Activated CD8-positive, alpha-beta memory T cell treated with anti-CD3 and anti-CD28 coated beads, Interleukin-2, amount 50 U/mL, for 24 hours (primary cell): ENCODE measurements around the gene LRRC18.

Experiments used
- DNase-seq: peaks from one replicate; pipeline ENCODE4 v3.0.0-alpha.2; 2020; ENCODE audit errors: extremely low read depth

Gene LRRC18

GRCh38 chr10:48939790-48940325, at the start of gene LRRC18:
TSS of gene LRRC18 (minus strand) at chr10:48939840. CDS start at chr10:48914155, 25,685 bp downstream.
- DNase-seq = no peak

DNA sequence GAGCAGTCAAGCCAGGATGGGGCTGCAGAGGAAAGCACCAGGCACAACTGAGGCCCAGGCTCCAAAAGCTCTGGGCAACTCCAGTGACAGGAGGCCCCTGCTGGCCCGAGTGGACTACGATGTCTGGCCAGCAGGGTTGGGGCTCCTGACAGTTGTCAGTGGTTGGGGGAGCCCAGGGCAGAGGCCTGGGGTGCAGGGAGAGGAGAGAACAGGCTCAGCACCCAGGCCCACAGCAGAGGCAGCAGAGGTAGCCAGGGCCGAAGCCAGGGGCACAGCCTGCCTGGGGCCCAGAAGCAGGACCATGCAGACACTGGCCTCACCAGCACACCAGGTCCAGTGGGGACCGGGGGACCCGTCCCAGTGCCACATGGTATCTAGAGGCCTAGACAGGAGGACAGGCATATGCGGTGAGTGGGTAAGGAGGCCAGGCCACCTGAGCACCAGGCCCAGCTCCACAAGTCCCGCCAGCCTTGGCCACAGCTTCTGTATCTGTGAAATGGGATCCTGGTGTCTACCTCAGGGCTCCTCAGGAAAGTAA, 46.0 kb upstream of the LRRC18 start:
- DNase-seq = no peak

GRCh38 chr10:48983648-48984351, 44.2 kb upstream of the LRRC18 start:
- DNase-seq = no peak

DNA sequence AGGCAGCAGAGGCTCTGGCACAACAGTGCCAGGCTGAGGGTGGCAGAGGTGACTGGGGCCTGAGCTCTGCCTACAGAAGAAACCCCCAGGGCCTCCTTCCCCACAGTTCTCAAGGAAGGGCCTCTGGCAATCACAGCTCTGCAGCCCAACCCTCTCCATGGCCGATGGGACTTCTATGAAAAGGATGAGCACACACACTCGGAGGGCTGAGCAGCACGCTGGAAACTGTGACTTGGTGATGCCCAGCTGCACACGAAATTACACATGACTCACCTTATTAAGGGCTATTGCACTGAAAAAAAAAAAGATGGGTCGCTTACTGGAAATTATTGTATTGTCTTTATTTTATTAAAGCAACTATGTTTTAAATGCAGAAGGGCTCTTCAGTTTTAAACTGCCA, 42.9 kb upstream of the LRRC18 start:
- no peak for DNase-seq

DNA sequence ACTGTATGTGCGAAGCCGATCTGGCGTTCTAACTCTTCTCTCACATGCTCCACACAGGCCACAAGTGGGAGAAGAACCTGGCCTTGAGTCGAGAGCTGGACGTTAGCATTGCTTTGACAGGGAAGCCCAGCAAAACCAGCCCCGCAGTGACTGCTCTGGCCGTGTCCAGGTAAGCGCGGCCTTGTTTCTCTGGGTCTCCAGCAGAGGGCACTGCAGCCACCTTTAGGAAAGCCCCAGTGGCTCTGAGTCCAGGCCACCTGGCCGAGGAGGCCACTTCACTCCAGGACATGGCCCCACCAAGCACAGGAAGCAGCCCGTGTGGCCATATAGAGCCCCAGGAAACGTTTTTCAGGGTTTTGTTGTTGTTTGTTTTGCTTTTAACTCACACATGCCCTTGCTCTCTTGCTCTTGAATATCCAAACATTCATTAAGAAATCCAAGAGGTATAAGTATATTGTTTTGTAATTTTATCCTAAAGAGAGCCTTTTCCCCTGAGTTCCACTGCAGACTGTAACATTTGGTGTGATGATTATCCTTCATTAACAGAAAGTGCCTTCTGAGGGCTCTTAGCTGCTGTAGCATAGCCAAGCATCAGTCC, 41.8 kb upstream of the LRRC18 start:
- no peak for DNase-seq

- no peak for DNase-seq
Observed at GRCh38 chr10:48978318-48978717, 38.7 kb upstream of the LRRC18 start.

GRCh38 chr10:48976196-48976595, 36.6 kb upstream of the LRRC18 start:
- DNase-seq = no peak

DNA sequence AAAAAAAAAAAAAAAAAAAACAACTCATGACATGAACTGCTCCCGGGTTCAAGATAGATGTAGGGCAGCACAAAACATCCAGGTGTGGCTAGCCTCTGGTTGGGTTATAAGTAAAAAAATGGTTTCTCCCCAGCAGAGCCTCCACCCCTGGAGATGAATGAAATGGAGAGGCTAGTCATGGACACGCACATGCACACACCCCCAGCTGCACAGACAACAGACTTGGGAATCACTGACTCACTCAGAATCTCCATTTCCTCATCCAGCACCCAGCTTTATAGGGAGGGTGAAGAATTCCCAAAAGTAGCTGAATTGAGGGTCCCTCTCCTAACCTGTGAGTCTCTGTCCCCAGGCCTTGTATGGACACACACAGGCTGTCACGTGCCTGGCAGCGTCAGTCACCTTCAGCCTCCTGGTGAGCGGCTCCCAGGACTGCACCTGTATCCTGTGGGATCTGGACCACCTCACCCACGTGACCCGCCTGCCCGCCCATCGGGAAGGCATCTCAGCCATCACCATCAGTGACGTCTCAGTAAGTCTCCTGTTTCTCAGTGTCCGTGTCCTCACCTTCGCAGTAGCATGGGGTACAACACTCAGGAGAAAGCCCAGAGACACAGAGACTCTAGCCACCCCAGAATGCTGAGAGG, 35.0 kb upstream of the LRRC18 start:
- DNase-seq = no peak

GRCh38 chr10:48973065-48973464, 33.4 kb upstream of the LRRC18 start:
- DNase-seq = no peak

- DNase-seq = no peak
Observed at GRCh38 chr10:48970654-48971053, 31.0 kb upstream of the LRRC18 start.

- DNase-seq = no peak
Observed at GRCh38 chr10:48970046-48970445, 30.4 kb upstream of the LRRC18 start.

DNA sequence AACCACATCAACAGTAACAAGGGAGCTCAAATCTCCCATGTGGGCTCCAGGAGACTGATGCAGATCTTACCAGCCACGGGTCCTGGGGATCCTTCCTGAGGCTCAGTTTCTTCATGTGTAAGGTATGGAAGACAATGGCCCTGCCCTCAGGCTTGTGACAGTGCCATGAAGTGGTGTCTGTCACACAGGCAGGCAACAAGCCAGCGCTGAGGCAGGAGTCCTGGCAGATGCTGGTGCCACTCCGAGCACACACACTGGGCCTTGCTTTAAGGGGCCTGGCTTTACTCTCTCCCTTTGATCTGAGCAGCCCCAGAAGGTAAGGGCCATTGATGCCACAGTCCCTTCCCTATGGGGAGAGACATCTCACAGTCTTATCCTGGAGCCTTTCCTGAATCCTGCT, 28.4 kb upstream of the LRRC18 start:
- DNase-seq = no peak

GRCh38 chr10:48965460-48965859, 25.8 kb upstream of the LRRC18 start:
- DNase-seq = no peak

- DNase-seq = no peak
Observed at GRCh38 chr10:48964038-48964437, 24.4 kb upstream of the LRRC18 start.

DNA sequence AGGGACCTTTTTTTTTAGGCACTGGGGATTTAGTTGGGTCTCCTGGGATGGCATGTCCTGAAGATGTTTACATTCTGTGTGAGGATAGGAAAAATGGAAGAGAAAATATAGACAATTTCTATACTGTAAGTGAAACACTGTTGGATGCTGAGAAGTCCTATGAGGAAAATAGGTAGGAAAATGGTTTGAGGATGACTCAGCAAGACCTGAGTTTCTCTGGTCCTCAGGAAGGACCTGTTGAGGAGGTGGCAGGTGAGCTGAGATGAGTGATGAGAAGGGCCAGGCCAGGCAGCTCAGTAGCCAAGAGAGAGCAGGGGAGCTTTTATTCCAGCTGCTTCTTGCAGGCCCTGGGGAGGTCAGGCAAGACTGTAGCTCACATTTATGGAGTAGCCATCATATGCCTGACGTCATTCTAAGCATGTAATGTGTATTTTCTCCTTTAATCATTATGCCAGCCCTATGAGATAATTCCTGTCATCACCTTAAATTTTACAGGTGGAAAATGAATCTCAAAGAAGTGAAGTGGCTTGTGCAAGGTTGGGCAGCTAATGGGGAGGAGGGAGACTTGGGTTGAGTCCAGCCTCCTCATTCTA, 19.1 kb upstream of the LRRC18 start:
- DNase-seq = no peak

DNA sequence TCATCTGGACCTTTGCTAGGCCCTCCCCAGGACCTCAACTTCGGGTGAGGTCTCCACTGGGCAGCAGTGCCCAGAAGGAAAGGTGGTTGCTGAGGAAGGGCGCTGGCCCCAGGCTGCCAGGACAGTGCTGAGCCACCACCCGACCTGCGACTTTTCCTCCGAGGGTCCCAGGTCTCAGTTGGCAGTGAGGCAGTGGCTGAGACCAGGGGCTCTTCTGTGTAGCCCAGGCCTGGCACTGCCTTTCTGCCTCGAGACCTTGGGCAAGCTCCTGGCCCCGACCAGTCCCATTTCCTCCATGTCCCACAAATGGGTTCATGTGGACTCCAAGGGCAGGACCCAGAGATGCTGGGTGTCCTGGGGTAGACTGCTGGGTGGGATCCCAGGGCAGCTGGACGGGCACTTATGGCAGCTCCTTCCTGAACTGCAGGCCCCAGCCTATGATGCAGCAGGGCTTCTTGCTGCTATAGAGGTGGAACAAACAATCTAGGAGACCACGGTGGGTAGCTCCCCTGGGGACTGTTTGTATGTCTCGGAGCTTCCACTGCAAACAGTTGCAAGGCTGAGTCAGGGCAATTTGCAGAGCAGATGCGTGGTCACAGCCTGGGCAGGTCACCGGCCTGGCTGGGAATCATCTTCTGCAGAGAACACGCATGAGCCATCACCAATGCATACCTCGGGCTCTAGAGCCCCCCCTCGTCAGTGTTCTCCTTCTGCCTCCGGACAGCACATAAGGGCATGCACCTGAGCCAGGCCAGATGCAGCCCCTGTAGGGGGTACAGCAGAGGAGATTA, 17.9 kb upstream of the LRRC18 start:
- no peak for DNase-seq

DNA sequence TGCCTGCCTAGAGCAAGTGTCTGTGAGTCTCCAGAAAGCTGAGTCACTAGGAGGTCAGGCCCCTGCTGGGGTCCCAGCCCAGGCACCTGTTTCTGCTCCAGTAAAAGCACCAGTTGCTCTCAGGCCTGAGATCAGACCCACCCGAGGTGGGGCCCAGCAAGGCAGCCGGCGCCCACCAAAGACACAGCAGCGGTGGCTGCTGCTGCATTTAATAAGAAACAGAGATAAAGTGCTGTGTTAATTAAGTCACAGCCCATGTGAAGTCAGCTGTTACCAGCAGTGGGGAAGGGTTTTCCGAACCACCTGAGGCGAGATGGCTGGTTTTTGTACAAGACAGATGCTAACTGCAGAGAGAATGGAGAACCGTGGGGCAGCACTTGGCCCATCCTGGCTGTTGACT, 12.1 kb upstream of the LRRC18 start:
- DNase-seq = no peak

DNA sequence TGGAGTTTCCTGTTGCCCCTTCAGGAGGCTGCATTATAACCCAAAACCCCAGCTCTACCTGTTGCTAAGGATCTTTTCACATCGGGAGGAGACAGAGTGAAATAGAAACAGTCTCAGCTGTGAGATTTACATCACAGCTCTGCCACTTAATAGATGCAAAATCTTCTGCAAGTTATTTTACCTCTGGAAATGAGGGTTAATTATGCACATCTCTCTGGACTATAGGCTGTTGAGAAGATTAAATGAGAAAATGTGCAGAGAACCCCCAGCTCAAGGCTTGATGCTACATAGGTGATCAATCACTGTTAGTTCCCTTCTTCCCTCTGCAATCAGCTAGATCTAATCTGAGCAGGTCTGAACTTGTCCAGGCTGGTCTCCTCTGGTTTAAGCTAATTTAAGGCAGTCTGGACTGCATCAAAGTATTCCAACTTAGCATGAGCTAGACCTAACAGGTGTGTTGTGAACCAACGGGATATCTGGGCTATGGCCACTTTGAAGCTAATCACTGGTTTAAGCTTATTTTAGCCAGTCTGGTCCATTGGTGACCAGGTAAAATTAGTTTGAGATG, 8.9 kb upstream of the LRRC18 start:
- no peak for DNase-seq

- no peak for DNase-seq
Observed at GRCh38 chr10:48947690-48948469, 8.2 kb upstream of the LRRC18 start.

- DNase-seq = no peak
Observed at GRCh38 chr10:48946891-48947500, 7.4 kb upstream of the LRRC18 start.
